ENCODE measurements around the gene CDH2.

CDH2 gene

GRCh38 chr18:28075501-28075900 is 101.4 kb downstream of the CDH2 start:
- Histone ChIP-seq H3K36me3 (ENCODE audit: control insufficient read depth in 5 of 5, insufficient read depth in 5 of 5, low read length in 5 of 5) (no peaks in the 10 kb centered on the region), H3K27me3 (ENCODE audit: control insufficient read depth in 5 of 5, insufficient read depth in 4 of 5, low read length in 5 of 5) (no peaks in the 10 kb centered on the region), H3K4me3 (ENCODE audit: low read depth in 1 of 5, low read length in 5 of 5) (no peak overlapping the region), H3K4me1 (ENCODE audit: control insufficient read depth in 5 of 5, insufficient read depth in 5 of 5, low read length in 5 of 5) (no peaks in the 10 kb centered on the region), H3K9ac (ENCODE audit: low read length in 5 of 5) (no peak overlapping the region), H3K9me3 (ENCODE audit: control insufficient read depth in 5 of 5, low read length in 5 of 5) (no peaks in the 10 kb centered on the region), H3K27ac (ENCODE audit: low read depth, low read length) (no peak overlapping the region)

GRCh38 chr18:28074076-28074475 is 102.9 kb downstream of the CDH2 start:
- H3K4me1 ChIP-seq (ENCODE audit: control insufficient read depth in 5 of 5, insufficient read depth in 5 of 5, low read length in 5 of 5): no peaks in the 10 kb centered on the region
- H3K9ac ChIP-seq (ENCODE audit: low read length in 5 of 5): no peak overlapping the region
- H3K4me3 ChIP-seq (ENCODE audit: low read depth in 1 of 5, low read length in 5 of 5): no peak overlapping the region
- no peak overlapping the region for H3K27ac ChIP-seq (ENCODE audit: low read depth, low read length)
- no peaks in the 10 kb centered on the region for H3K9me3 ChIP-seq (ENCODE audit: control insufficient read depth in 5 of 5, low read length in 5 of 5)
- no peaks in the 10 kb centered on the region for H3K36me3 ChIP-seq (ENCODE audit: control insufficient read depth in 5 of 5, insufficient read depth in 5 of 5, low read length in 5 of 5)
- no peaks in the 10 kb centered on the region for H3K27me3 ChIP-seq (ENCODE audit: control insufficient read depth in 5 of 5, insufficient read depth in 4 of 5, low read length in 5 of 5)

GRCh38 chr18:28073658-28074057 is 103.3 kb downstream of the CDH2 start:
- no peaks in the 10 kb centered on the region for H3K27me3 ChIP-seq (ENCODE audit: control insufficient read depth in 5 of 5, insufficient read depth in 4 of 5, low read length in 5 of 5)
- H3K4me3 ChIP-seq (ENCODE audit: low read depth in 1 of 5, low read length in 5 of 5): no peak overlapping the region
- no peaks in the 10 kb centered on the region for H3K36me3 ChIP-seq (ENCODE audit: control insufficient read depth in 5 of 5, insufficient read depth in 5 of 5, low read length in 5 of 5)
- H3K4me1 ChIP-seq (ENCODE audit: control insufficient read depth in 5 of 5, insufficient read depth in 5 of 5, low read length in 5 of 5): no peaks in the 10 kb centered on the region
- H3K9me3 ChIP-seq (ENCODE audit: control insufficient read depth in 5 of 5, low read length in 5 of 5): no peaks in the 10 kb centered on the region
- H3K27ac ChIP-seq (ENCODE audit: low read depth, low read length): no peak overlapping the region
- H3K9ac ChIP-seq (ENCODE audit: low read length in 5 of 5): no peak overlapping the region

GRCh38 chr18:28071199-28071598 is 105.7 kb downstream of the CDH2 start:
- Histone ChIP-seq H3K9ac (ENCODE audit: low read length in 5 of 5) (no peak overlapping the region), H3K4me1 (ENCODE audit: control insufficient read depth in 5 of 5, insufficient read depth in 5 of 5, low read length in 5 of 5) (no peaks in the 10 kb centered on the region)

GRCh38 chr18:28068207-28068606 is 108.7 kb downstream of the CDH2 start:
- Histone ChIP-seq H3K36me3 (ENCODE audit: control insufficient read depth in 5 of 5, insufficient read depth in 5 of 5, low read length in 5 of 5) (no peaks in the 10 kb centered on the region), H3K4me1 (ENCODE audit: control insufficient read depth in 5 of 5, insufficient read depth in 5 of 5, low read length in 5 of 5) (no peaks in the 10 kb centered on the region), H3K9ac (ENCODE audit: low read length in 5 of 5) (no peak overlapping the region), H3K27me3 (ENCODE audit: control insufficient read depth in 5 of 5, insufficient read depth in 4 of 5, low read length in 5 of 5) (no peaks in the 10 kb centered on the region), H3K27ac (ENCODE audit: low read depth, low read length) (no peak overlapping the region), H3K9me3 (ENCODE audit: control insufficient read depth in 5 of 5, low read length in 5 of 5) (no peaks in the 10 kb centered on the region), H3K4me3 (ENCODE audit: low read depth in 1 of 5, low read length in 5 of 5) (no peak overlapping the region)

More at GRCh38 chr18:28071199-28071598, 105.7 kb downstream of the CDH2 start:
- Histone ChIP-seq H3K9me3 (ENCODE audit: control insufficient read depth in 5 of 5, low read length in 5 of 5) (no peaks in the 10 kb centered on the region), H3K4me3 (ENCODE audit: low read depth in 1 of 5, low read length in 5 of 5) (no peak overlapping the region), H3K27me3 (ENCODE audit: control insufficient read depth in 5 of 5, insufficient read depth in 4 of 5, low read length in 5 of 5) (no peaks in the 10 kb centered on the region), H3K36me3 (ENCODE audit: control insufficient read depth in 5 of 5, insufficient read depth in 5 of 5, low read length in 5 of 5) (no peaks in the 10 kb centered on the region), H3K27ac (ENCODE audit: low read depth, low read length) (no peak overlapping the region)

- H3K4me3 ChIP-seq (ENCODE audit: low read depth in 1 of 5, low read length in 5 of 5): no peak overlapping the region
- H3K4me1 ChIP-seq (ENCODE audit: control insufficient read depth in 5 of 5, insufficient read depth in 5 of 5, low read length in 5 of 5): peaks cover 0 to 3% (median 0%) of the 10 kb centered on the region in 5 donors
- H3K36me3 ChIP-seq (ENCODE audit: control insufficient read depth in 5 of 5, insufficient read depth in 5 of 5, low read length in 5 of 5): no peaks in the 10 kb centered on the region
- H3K27me3 ChIP-seq (ENCODE audit: control insufficient read depth in 5 of 5, insufficient read depth in 4 of 5, low read length in 5 of 5): no peaks in the 10 kb centered on the region
- no peaks in the 10 kb centered on the region for H3K9me3 ChIP-seq (ENCODE audit: control insufficient read depth in 5 of 5, low read length in 5 of 5)
- no peak overlapping the region for H3K9ac ChIP-seq (ENCODE audit: low read length in 5 of 5)
- no peak overlapping the region for H3K27ac ChIP-seq (ENCODE audit: low read depth, low read length)
Observed at GRCh38 chr18:28067346-28067745, 109.6 kb downstream of the CDH2 start.

GRCh38 chr18:28065793-28066186 is 111.1 kb downstream of the CDH2 start:
- no peaks in the 10 kb centered on the region for H3K36me3 ChIP-seq (ENCODE audit: control insufficient read depth in 5 of 5, insufficient read depth in 5 of 5, low read length in 5 of 5)
- H3K9me3 ChIP-seq (ENCODE audit: control insufficient read depth in 5 of 5, low read length in 5 of 5): no peaks in the 10 kb centered on the region
- no peak overlapping the region for H3K9ac ChIP-seq (ENCODE audit: low read length in 5 of 5)
- H3K4me3 ChIP-seq (ENCODE audit: low read depth in 1 of 5, low read length in 5 of 5): no peak overlapping the region
- no peaks in the 10 kb centered on the region for H3K27me3 ChIP-seq (ENCODE audit: control insufficient read depth in 5 of 5, insufficient read depth in 4 of 5, low read length in 5 of 5)
- no peak overlapping the region for H3K27ac ChIP-seq (ENCODE audit: low read depth, low read length)
- H3K4me1 ChIP-seq (ENCODE audit: control insufficient read depth in 5 of 5, insufficient read depth in 5 of 5, low read length in 5 of 5): peaks cover 0 to 3% (median 0%) of the 10 kb centered on the region in 5 donors

GRCh38 chr18:28065031-28065792 is 111.7 kb downstream of the CDH2 start:
- no peaks in the 10 kb centered on the region for H3K9me3 ChIP-seq (ENCODE audit: control insufficient read depth in 5 of 5, low read length in 5 of 5)
- no peaks in the 10 kb centered on the region for H3K36me3 ChIP-seq (ENCODE audit: control insufficient read depth in 5 of 5, insufficient read depth in 5 of 5, low read length in 5 of 5)
- H3K27ac ChIP-seq (ENCODE audit: low read depth, low read length): no peak overlapping the region
- no peak overlapping the region for H3K9ac ChIP-seq (ENCODE audit: low read length in 5 of 5)
- H3K27me3 ChIP-seq (ENCODE audit: control insufficient read depth in 5 of 5, insufficient read depth in 4 of 5, low read length in 5 of 5): no peaks in the 10 kb centered on the region
- H3K4me3 ChIP-seq (ENCODE audit: low read depth in 1 of 5, low read length in 5 of 5): no peak overlapping the region
- H3K4me1 ChIP-seq (ENCODE audit: control insufficient read depth in 5 of 5, insufficient read depth in 5 of 5, low read length in 5 of 5): peaks cover 0 to 3% (median 0%) of the 10 kb centered on the region in 5 donors

GRCh38 chr18:28063926-28064325 is 113.0 kb downstream of the CDH2 start:
- H3K27me3 ChIP-seq (ENCODE audit: control insufficient read depth in 5 of 5, insufficient read depth in 4 of 5, low read length in 5 of 5): no peaks in the 10 kb centered on the region
- no peak overlapping the region for H3K9ac ChIP-seq (ENCODE audit: low read length in 5 of 5)
- H3K4me1 ChIP-seq (ENCODE audit: control insufficient read depth in 5 of 5, insufficient read depth in 5 of 5, low read length in 5 of 5): peaks cover 0 to 3% (median 0%) of the 10 kb centered on the region in 5 donors
- no peak overlapping the region for H3K27ac ChIP-seq (ENCODE audit: low read depth, low read length)
- H3K36me3 ChIP-seq (ENCODE audit: control insufficient read depth in 5 of 5, insufficient read depth in 5 of 5, low read length in 5 of 5): no peaks in the 10 kb centered on the region
- no peak overlapping the region for H3K4me3 ChIP-seq (ENCODE audit: low read depth in 1 of 5, low read length in 5 of 5)
- H3K9me3 ChIP-seq (ENCODE audit: control insufficient read depth in 5 of 5, low read length in 5 of 5): no peaks in the 10 kb centered on the region

GRCh38 chr18:28063271-28063761 is 113.6 kb downstream of the CDH2 start:
- Histone ChIP-seq H3K9ac (ENCODE audit: low read length in 5 of 5) (no peak overlapping the region), H3K27ac (ENCODE audit: low read depth, low read length) (no peak overlapping the region), H3K27me3 (ENCODE audit: control insufficient read depth in 5 of 5, insufficient read depth in 4 of 5, low read length in 5 of 5) (no peaks in the 10 kb centered on the region), H3K36me3 (ENCODE audit: control insufficient read depth in 5 of 5, insufficient read depth in 5 of 5, low read length in 5 of 5) (no peaks in the 10 kb centered on the region), H3K4me1 (ENCODE audit: control insufficient read depth in 5 of 5, insufficient read depth in 5 of 5, low read length in 5 of 5) (peaks cover 0 to 3% (median 0%) of the 10 kb centered on the region in 5 donors), H3K4me3 (ENCODE audit: low read depth in 1 of 5, low read length in 5 of 5) (no peak overlapping the region), H3K9me3 (ENCODE audit: control insufficient read depth in 5 of 5, low read length in 5 of 5) (no peaks in the 10 kb centered on the region)
